OCI-LY7 (cell line): Measurements from ENCODE around the gene ZNF555. TPM values are rescaled to one million over a fixed set of nuclear protein-coding genes. Genes with fewer than 3 reads are reported as not detected.

ENCODE experiments used
- BruUV-seq: library from RNA; stranded (reverse); fragments of 400-500 nt; replicated peaks from 2 replicates; lab custom pipeline; 2021; lab: Mats Ljungman, UMichigan
- CTCF ChIA-PET: fragments of 300-600 bp; sonication (Branson Sonifier 250); formaldehyde crosslinking; loops from one replicate; lab custom pipeline; 2022; ENCODE audit warnings: antibody characterized with exemption; ENCODE audit not compliant: unreplicated experiment; lab: Charles Lee
- POLR2A ChIA-PET: fragments of 300-600 bp; sonication (Branson Sonifier 250); formaldehyde crosslinking; loops from one replicate; lab custom pipeline; 2022; ENCODE audit warnings: antibody characterized with exemption; lab: Charles Lee
- DNase-seq: peaks from one replicate; pipeline ENCODE4 v3.0.0-alpha.2; 2015; ENCODE audit warnings: low spot score
- H2AFZ ChIP-seq: fragments of 200-600 bp; sonication (generic), shearing (Covaris generic); 2 replicates; pipeline ENCODE4 v1.6.1; 2014; ENCODE audit warnings: mild to moderate bottlenecking, antibody characterized with exemption, low read length, moderate library complexity
- H3K27ac ChIP-seq: fragments of 200-600 bp; sonication (generic); 2 replicates; pipeline ENCODE4 v1.5.1; 2014; ENCODE audit warnings: mixed run types, low read depth, mild to moderate bottlenecking, moderate library complexity, low read length, inconsistent platforms; ENCODE audit not compliant: poor library complexity, severe bottlenecking
- H3K36me3 ChIP-seq: fragments of 200-600 bp; sonication (generic); 2 replicates; pipeline ENCODE4 v1.6.1; 2014; ENCODE audit warnings: mild to moderate bottlenecking, antibody characterized with exemption, low read length, moderate library complexity, mixed read lengths; ENCODE audit not compliant: insufficient read depth
- H3K4me1 ChIP-seq: fragments of 200-600 bp; sonication (generic); 2 replicates; pipeline ENCODE4 v1.5.1; 2014; ENCODE audit warnings: mild to moderate bottlenecking, low read length; ENCODE audit not compliant: insufficient read depth, poor library complexity, severe bottlenecking
- H3K4me2 ChIP-seq: fragments of 200-600 bp; sonication (generic); 2 replicates; pipeline ENCODE4 v1.6.1; 2014; ENCODE audit warnings: mild to moderate bottlenecking, low read length
- H3K4me3 ChIP-seq: fragments of 200-600 bp; sonication (generic); 2 replicates; pipeline ENCODE4 v1.5.1; 2014; ENCODE audit warnings: mild to moderate bottlenecking, low read depth, low read length; ENCODE audit not compliant: poor library complexity, severe bottlenecking
- H3K79me2 ChIP-seq: fragments of 200-600 bp; sonication (generic); 2 replicates; pipeline ENCODE4 v1.6.1; 2016; ENCODE audit warnings: low read depth, mild to moderate bottlenecking, low read length, moderate library complexity, mixed read lengths; ENCODE audit not compliant: insufficient read depth
- H3K9me2 ChIP-seq: fragments of 200-600 bp; sonication (generic); 2 replicates; pipeline ENCODE4 v1.6.1; 2016; ENCODE audit warnings: mild to moderate bottlenecking, low read length, mixed read lengths; ENCODE audit not compliant: insufficient read depth
- H3K9me3 ChIP-seq: fragments of 200-600 bp; sonication (generic); 2 replicates; pipeline ENCODE4 v1.6.1; 2014; ENCODE audit warnings: mild to moderate bottlenecking, mixed run types, low read length, mixed read lengths
- H4K20me1 ChIP-seq: fragments of 200-600 bp; sonication (generic); 2 replicates; pipeline ENCODE4 v1.6.1; 2014; ENCODE audit warnings: mild to moderate bottlenecking, antibody characterized with exemption, low read length, moderate library complexity, mixed read lengths; ENCODE audit not compliant: insufficient read depth
- CTCF ChIP-seq: fragments of 200-600 bp; sonication (generic); conservative IDR thresholded peaks from 2 replicates; pipeline ENCODE4 v1.5.1; 2014; ENCODE audit warnings: mild to moderate bottlenecking, antibody characterized with exemption, low read length, moderate library complexity, mixed read lengths
- EZH2phosphoT487 ChIP-seq: fragments of 200-600 bp; sonication (generic); IDR thresholded peaks from 2 replicates; pipeline ENCODE4 v1.6.1; 2018; ENCODE audit warnings: low read depth, borderline replicate concordance, mild to moderate bottlenecking, mixed run types, antibody characterized with exemption, low read length, moderate library complexity, mixed read lengths
- intact Hi-C: fragments of 100-400 bp; cut with micrococcal nuclease; formaldehyde crosslinking; loops from one replicate; pipeline ENCODE4 v1.10.0; 2022; ENCODE audit not compliant: unreplicated experiment
- total RNA-seq, 2 experiments: library from RNA; depleted of rRNA in 1 of 2; stranded (reverse); fragments of >200 nt in 1 of 2; shearing (Covaris generic) in 1 of 2; gene quantifications; 2 replicates each; pipeline ENCODE4 v1.2.3, GENCODE V29; 2014 to 2022

The ZNF555 gene
- total RNA-seq, 2 experiments from 2014 or later: 2.4 to 5.1 TPM

GRCh38 chr19:2845107-2845506, 3.8 kb downstream of the ZNF555 start:
- H3K9me2 ChIP-seq: no peaks in the 10 kb centered on the region
- ChIA-PET POLR2A (no interaction called here), CTCF (no interaction called here)
- no peaks in the 10 kb centered on the region for H3K9me3 ChIP-seq
- H3K4me3 ChIP-seq: no peak overlapping the region
- BruUV-seq: no TSS peak
- no peak overlapping the region for H3K4me2 ChIP-seq
- no peaks in the 10 kb centered on the region; the same call in 1 of the 2 replicates for H3K36me3 ChIP-seq
- intact Hi-C loops: no loop called here
- no peak overlapping the region for H2AFZ ChIP-seq
- no peak overlapping the region for H3K27ac ChIP-seq
- H4K20me1 ChIP-seq: no peaks in the 10 kb centered on the region
- no peak for DNase-seq
- no peaks in the 10 kb centered on the region for H3K79me2 ChIP-seq
- peaks cover 27% of the 10 kb centered on the region for H3K4me1 ChIP-seq
- no peak for TF ChIP-seq CTCF
- no peak for TF ChIP-seq EZH2phosphoT487

- ChIA-PET CTCF (no interaction called here), POLR2A (no interaction called here)
- no peak for DNase-seq
Observed at GRCh38 chr19:2846180-2846894, 5.1 kb downstream of the ZNF555 start.

More at GRCh38 chr19:2846180-2846894, 5.1 kb downstream of the ZNF555 start:
- no peak overlapping the region for H2AFZ ChIP-seq
- no peaks in the 10 kb centered on the region for H3K9me2 ChIP-seq
- H3K4me2 ChIP-seq: no peak overlapping the region
- no TSS peak for BruUV-seq
- intact Hi-C loops: no loop called here
- H3K36me3 ChIP-seq: peaks cover 3% of the 10 kb centered on the region
- TF ChIP-seq CTCF: no peak
- TF ChIP-seq EZH2phosphoT487: no peak
- no peak overlapping the region for H3K27ac ChIP-seq
- H3K4me3 ChIP-seq: no peak overlapping the region
- H3K4me1 ChIP-seq: peaks cover 23% of the 10 kb centered on the region
- no peaks in the 10 kb centered on the region for H4K20me1 ChIP-seq
- no peaks in the 10 kb centered on the region for H3K9me3 ChIP-seq
- H3K79me2 ChIP-seq: no peaks in the 10 kb centered on the region
